ENCODE data around the gene S100A11.

The S100A11 gene

GRCh38 chr1:152007047-152007446, 29.8 kb downstream of the S100A11 start:
- no peak for DNase-seq (ENCODE audit: low read depth)
- no peak overlapping the region for H3K4me3 ChIP-seq (ENCODE audit: low read depth, low read length)
- TF ChIP-seq CTCF (IDR thresholded peaks at IDR 0.05; ENCODE audit: control insufficient read depth, extremely low read depth, insufficient read depth): no peak

GRCh38 chr1:152005360-152005912, 31.4 kb downstream of the S100A11 start:
- TF ChIP-seq CTCF (IDR thresholded peaks at IDR 0.05; ENCODE audit: control insufficient read depth, extremely low read depth, insufficient read depth): no peak
- H3K4me3 ChIP-seq (ENCODE audit: low read depth, low read length): no peak overlapping the region
- no peak for DNase-seq (ENCODE audit: low read depth)

- DNase-seq (ENCODE audit: low read depth): no peak
- H3K4me3 ChIP-seq (ENCODE audit: low read depth, low read length): no peak overlapping the region
- peak; percentile 32; the same call in 1 of the 2 replicates for TF ChIP-seq CTCF (IDR thresholded peaks at IDR 0.05; ENCODE audit: control insufficient read depth, extremely low read depth, insufficient read depth)
Measured at GRCh38 chr1:152003846-152004442, 32.9 kb downstream of the S100A11 start.

GRCh38 chr1:152002960-152003359, 33.8 kb downstream of the S100A11 start:
- TF ChIP-seq CTCF (IDR thresholded peaks at IDR 0.05; ENCODE audit: control insufficient read depth, extremely low read depth, insufficient read depth): no peak
- DNase-seq (ENCODE audit: low read depth): no peak

GRCh38 chr1:152001631-152002584, 34.9 kb downstream of the S100A11 start:
- peak; percentile 93 for TF ChIP-seq CTCF (IDR thresholded peaks at IDR 0.05; ENCODE audit: control insufficient read depth, extremely low read depth, insufficient read depth)
- peak; percentile 85 for DNase-seq (ENCODE audit: low read depth)
- no peak overlapping the region for H3K4me3 ChIP-seq (ENCODE audit: low read depth, low read length)

More at GRCh38 chr1:152002960-152003359, 33.8 kb downstream of the S100A11 start:
- H3K4me3 ChIP-seq (ENCODE audit: low read depth, low read length): no peak overlapping the region

- DNase-seq (ENCODE audit: low read depth): no peak
- TF ChIP-seq CTCF (IDR thresholded peaks at IDR 0.05; ENCODE audit: control insufficient read depth, extremely low read depth, insufficient read depth): no peak
- H3K4me3 ChIP-seq (ENCODE audit: low read depth, low read length): no peak overlapping the region
Measured at GRCh38 chr1:152000964-152001630, 35.7 kb downstream of the S100A11 start.
